Liver (tissue), 2 donors: ENCODE data around the gene PDGFD.

Experiments
- RAD21 ChIP-seq, 2 donors: IDR thresholded peaks; 2 replicates each; pipeline ENCODE4 v1.6.1; 2016; ENCODE audit warnings: antibody characterized with exemption in 2 of 2, mild to moderate bottlenecking in 2 of 2
- YY1 ChIP-seq: IDR thresholded peaks from 2 replicates; pipeline ENCODE4 v1.6.1; 2016; ENCODE audit warnings: antibody characterized with exemption, mild to moderate bottlenecking
- donor health status: healthy.

DNA sequence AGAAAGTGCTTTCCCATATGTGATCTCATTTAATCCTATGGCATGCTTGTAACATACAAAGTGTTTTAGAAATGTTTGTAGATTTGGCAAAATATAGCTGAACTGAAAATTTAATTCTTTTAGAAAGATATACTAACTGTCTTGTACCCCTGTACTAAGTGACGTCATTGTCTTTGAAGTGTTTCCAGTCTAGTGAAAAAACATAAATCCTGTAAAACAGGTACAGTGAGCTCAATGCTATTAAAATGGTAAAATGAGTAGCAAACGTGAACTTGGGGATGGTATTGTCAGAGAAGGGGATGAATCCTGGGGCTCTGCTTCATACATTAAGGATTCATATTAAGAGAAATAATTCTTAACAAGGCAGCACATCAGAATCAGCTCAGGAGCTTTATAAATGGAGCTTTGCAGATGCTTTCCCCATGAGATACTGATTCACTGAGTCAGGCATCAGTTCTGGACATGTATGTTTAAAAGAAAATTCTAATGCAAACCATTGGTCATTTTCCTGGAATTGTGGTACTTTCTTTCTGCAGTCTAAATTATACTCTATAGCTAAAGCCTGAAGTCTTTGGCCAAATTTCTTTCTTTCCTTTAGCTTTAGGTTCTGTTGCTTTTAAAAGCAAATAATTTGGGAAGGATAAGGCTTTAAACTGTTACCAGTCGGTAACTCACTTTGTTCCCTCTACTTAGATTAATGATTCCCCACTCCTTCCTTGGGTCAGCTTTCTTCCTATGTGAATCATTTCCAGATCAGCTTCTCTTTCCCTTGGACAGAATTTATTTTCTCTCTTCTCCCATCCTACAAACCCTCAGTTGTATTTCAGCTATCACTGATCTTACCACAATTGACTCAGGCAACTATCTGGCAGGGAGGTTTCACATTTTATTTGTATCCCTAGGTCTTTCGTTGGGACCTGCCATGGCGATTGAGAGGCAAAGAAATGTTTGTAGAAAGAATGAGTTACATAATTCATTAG is 185.0 kb downstream of the PDGFD start:
- TF ChIP-seq RAD21 (IDR thresholded peaks at IDR 0.05) = no peak
- TF ChIP-seq YY1 = no peak
